Measurements from ENCODE around the gene PHF3. TPM values are rescaled to one million over a fixed set of nuclear protein-coding genes. Genes with fewer than 3 reads are reported as not detected.
A peak's percentile ranks its signal among the peaks of the same experiment; 100 is the strongest.

Gene PHF3
- polyA plus RNA-seq, 4 donors, result 55.0 to 69.6 (median 60.6) TPM

DNA sequence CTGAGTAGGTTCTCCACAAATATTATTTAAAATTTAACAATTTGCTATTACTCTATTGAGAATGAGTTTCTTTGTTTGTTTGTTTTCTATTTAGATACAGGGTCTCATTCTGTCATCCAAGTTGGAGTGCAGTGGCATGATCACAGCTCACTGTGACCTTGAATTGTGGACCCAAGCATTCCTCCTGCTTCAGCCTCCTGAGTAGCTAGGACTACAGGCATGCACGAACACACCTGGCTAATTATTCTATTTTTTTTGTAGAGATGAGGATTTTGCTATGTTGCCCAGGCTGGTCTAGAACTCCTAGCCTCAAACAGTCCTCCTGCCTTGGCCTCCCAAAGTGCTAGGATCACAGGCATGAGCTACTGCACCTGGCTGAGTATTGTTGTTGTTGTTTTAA, 122.2 kb downstream of the PHF3 start:
- no peak for DNase-seq (ENCODE audit: low read depth in 4 of 4, low spot score in 3 of 4)

DNA sequence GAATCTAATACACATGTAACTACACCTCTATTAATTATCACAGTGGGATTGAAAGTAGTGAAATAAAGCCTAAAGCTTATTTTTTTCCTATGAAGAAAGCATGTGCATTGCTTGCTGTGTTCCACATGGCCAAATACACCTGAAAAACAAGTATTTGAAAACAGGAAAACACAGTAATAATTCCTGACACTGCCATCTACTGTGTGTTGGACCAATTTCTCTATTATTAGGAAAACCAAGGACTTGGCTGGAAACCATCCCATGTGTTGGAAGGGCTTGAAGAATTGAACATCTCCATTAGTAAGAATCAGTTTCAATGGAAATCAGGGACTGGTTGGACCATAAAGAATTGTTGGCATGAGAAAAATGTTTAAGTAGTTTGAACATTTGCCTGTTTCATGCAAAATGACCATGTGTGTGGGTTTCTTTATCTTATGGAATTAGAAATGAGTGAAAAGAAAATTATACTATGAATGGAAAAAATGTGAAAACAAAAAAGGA, 124.1 kb downstream of the PHF3 start:
- DNase-seq (ENCODE audit: low read depth in 4 of 4, low spot score in 3 of 4), result no peak

DNA sequence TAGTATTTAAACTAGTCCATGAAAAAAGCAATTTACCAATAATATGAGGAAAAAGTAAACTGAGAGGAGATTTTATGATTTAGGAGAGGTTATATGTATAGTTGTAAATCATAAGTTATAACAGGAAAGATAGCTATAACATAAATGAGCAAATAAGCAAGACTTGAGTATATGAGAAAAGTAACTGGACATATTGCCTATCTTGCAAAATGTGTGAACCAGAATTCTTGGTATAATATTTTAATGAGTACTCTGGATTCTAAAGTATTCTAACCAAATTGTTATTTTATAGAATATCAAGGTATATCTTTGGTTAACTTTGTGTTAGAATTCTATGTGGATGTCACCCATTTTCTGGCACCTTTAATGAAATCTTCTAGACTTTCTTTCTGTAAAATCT, 124.6 kb downstream of the PHF3 start:
- DNase-seq (ENCODE audit: low read depth in 4 of 4, low spot score in 3 of 4), result no peak

DNA sequence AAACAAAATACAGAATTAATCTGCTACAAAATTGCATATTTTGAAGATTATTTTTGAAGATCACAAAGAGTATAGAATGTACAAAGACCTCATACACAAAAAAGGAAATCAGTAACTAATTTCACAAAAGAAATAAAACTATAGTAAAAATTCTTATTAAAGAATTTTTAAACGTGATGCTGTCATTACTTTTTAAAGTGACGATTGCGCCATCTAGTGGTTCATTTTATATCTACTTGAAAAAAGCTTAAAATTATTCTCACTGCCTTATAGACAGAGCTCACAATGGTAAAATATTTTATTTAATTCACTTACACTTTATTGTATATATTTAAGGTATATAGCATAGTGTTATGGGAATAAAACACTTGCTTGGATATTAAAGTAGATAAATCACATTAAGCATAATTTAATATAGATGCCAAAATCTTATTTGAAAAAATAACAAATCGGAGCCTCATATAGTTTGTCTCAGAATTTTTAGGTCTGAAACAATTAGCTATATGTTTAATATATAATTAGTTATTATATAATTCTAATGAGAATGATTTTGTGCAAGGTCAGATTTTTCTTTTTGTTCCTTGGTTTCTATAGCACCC, 128.8 kb downstream of the PHF3 start:
- peak; percentile 4 to 16 (median 12) for DNase-seq (ENCODE audit: low read depth in 4 of 4, low spot score in 3 of 4)

Other genes with a start within 250 kb of the PHF3 start
- gene PTP4A1, start 63.3 kb upstream of the PHF3 start, polyA plus RNA-seq (ENCODE audit: insufficient read length in 4 of 4), result 10 to 100 TPM; 43.7 to 88.9 (median 58.3) TPM